GM20000 (cell line): ENCODE measurements around the gene A3GALT2.
A peak's percentile ranks its signal among the peaks of the same experiment; 100 is the strongest.

Source experiments
- DNase-seq: peaks from one replicate; pipeline ENCODE4 v3.0.0; 2012; ENCODE audit warnings: low spot score
- CTCF ChIP-seq: IDR thresholded peaks from 2 replicates; pipeline ENCODE4 v1.5.1; 2012; ENCODE audit warnings: mild to moderate bottlenecking, control low read depth; ENCODE audit errors: extremely low read depth, missing control alignments

Gene A3GALT2

GRCh38 chr1:33301273-33301984 is 19.5 kb downstream of the A3GALT2 start:
- DNase-seq, result no peak
- no peak for TF ChIP-seq CTCF

- no peak for DNase-seq
- no peak for TF ChIP-seq CTCF
These were observed 20.2 kb downstream of the A3GALT2 start for GRCh38 chr1:33300673-33301072.

GRCh38 chr1:33299461-33300155 is 21.3 kb downstream of the A3GALT2 start:
- no peak for DNase-seq
- no peak for TF ChIP-seq CTCF

GRCh38 chr1:33298623-33299277 is 22.1 kb downstream of the A3GALT2 start:
- DNase-seq, result peak; percentile 84
- peak; percentile 52 for TF ChIP-seq CTCF

- TF ChIP-seq CTCF, result no peak
- DNase-seq, result no peak
These were observed 22.8 kb downstream of the A3GALT2 start for GRCh38 chr1:33297911-33298622.

- no peak for DNase-seq
- TF ChIP-seq CTCF, result no peak
These were observed 24.1 kb downstream of the A3GALT2 start for GRCh38 chr1:33296824-33297223.
